SK-N-MC (cell line): ENCODE measurements around the gene NPFF.

Source experiments
- EZH2 ChIP-seq: fragments of 200-600 bp; sonication (generic); IDR thresholded peaks from one replicate; pipeline ENCODE4 v1.6.1; 2017; ENCODE audit warnings: antibody characterized with exemption
- FOXP2 ChIP-seq: optimal IDR thresholded peaks from 2 replicates; pipeline ENCODE3; 2011; ENCODE audit warnings: mild to moderate bottlenecking, moderate library complexity; ENCODE audit not compliant: insufficient read depth; ENCODE audit errors: extremely low read length, control extremely low read depth
- POLR2AphosphoS5 ChIP-seq: IDR thresholded peaks from 2 replicates; pipeline ENCODE4 v1.6.1; 2012; ENCODE audit warnings: mild to moderate bottlenecking, low read depth, low read length, borderline replicate concordance

- TF ChIP-seq EZH2 (no peak), POLR2AphosphoS5 (no peak), FOXP2 (no peak)
Observed at GRCh38 chr12:53476769-53477209, 30.5 kb downstream of the NPFF start.
